Measurements from ENCODE around the gene ITSN1.
"Not testable (repeated sequence)": the region's sequence is repeated elsewhere in the genome, so short reads cannot be mapped to it uniquely, and the experiment has no call there.

Gene ITSN1

DNA sequence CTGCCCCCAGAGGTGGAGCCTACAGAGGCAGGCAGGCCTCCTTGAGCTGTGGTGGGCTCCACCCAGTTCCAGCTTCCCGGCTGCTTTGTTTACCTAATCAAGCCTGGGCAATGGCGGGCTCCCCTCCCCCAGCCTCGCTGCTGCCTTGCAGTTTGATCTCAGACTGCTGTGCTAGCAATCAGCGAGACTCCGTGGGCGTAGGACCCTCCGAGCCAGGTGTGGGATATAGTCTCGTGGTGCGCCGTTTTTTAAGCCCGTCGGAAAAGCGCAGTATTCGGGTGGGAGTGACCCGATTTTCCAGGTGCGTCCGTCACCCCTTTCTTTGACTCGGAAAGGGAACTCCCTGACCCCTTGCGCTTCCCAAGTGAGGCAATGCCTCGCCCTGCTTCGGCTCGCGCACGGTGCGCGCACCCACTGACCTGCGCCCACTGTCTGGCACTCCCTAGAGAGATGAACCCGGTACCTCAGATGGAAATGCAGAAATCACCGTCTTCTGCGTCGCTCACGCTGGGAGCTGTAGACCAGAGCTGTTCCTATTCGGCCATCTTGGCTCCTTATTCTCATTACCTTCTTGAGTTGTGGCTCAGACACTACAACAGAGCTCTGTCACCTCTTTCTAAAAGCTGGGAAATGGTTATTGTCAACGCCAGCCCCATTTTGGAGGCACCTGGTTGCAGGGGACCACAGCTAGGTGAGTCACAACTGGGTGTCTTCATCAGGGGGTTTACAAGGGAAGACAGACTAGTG lies 288.9 kb downstream of the ITSN1 start:
- not testable (repeated sequence) for DNase-seq (ENCODE audit: low read depth)

DNA sequence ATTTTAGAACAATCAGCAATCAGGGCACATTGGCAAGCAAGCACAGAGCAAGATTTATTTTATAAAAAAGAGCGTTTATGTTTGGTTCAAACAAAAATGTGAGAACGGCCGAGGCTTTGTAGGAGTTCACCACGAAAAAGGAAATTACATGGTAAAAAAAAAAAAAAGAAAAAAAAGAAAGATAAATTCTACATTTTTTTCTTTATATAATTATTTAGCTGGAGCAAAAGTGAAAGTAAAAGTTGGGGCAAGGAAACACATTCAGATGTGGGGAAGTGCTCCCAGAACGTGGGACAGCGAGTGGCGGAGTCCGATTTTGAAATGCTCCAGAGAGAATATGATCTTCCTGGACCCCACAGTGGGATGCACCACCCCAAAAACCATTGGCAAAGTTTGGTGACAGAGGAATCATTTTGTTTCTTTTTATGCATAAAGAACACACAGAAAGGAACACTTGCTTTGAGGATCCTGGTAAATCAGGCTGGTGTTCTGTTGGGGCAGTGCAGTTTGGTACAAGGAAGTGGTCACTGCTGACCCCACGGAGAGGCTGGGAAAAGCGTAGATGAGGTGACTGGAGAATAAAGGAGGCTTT lies 289.6 kb downstream of the ITSN1 start:
- DNase-seq (ENCODE audit: low read depth), result no peak

DNA sequence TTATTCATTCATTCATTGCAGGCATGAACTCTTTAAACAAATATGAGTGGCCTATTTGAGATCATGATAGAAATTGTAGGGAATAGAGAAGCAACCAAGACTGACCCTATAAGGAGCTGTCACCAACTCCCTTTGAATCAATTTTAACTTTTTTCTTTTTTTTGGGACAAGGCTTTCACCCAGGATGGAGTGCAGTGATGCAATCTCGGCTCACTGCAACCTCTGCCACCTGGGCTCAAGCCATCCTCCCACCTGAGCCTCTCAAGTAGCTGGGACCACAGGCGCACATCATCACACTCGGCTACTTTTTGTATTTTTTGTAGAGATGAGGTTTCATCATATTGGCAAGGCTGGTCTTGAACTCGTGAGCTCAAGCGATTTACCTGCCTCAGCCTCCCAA lies 290.4 kb downstream of the ITSN1 start:
- no peak for DNase-seq (ENCODE audit: low read depth)

DNA sequence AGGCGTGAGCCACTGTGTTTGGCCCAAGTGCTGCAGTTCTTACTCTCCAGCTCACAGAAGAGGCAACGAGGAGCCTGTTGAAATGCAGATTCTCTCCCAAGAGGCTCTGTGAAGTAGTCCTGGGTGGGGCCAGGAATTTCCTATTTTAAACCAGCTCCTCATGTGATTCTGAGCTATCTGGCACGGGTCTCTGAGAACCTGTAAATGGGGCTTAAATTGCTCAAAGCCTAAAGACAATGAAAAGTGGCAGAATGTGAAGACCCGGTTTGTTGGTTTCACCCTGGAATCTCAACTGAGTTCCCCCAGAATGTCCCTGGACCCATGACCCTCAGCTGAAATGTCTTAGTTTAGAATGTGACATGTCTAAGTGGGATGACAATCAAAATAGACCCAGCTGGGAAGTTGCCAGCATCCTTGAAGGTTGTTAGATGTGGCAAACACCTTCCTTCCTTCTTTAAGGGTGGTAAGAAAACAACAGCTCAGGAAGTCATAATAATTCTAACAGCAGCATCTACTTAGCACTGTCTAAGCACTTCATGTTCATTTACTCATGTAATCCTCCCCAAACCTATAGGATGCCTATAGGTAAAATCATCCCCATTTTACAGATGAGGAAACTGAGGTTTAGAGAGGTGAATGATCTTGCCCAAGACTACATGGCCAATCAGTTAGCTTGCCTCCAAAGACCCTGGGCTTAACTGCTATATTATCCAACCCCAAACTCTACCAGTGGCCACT lies 294.2 kb downstream of the ITSN1 start:
- no peak for DNase-seq (ENCODE audit: low read depth)

DNA sequence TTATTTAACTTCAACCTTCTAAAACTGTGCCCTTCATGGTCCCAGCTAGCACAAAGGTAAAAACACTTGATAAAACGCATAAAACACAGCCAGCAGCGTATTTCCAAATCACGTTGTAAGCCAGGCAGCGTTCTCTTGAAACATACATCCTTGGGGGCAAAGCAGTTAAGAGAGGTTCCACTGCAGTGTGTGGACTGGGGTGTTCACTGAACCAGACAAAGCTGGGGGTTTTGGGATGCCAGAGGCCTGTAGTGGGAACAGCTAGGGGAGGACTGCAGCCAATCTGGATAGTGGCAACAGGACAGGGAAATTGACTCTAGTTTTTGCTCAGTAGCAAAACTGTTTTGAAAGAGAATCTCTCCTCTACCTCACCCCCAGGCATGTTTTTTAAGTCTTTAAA lies 294.8 kb downstream of the ITSN1 start:
- no peak for DNase-seq (ENCODE audit: low read depth)

DNA sequence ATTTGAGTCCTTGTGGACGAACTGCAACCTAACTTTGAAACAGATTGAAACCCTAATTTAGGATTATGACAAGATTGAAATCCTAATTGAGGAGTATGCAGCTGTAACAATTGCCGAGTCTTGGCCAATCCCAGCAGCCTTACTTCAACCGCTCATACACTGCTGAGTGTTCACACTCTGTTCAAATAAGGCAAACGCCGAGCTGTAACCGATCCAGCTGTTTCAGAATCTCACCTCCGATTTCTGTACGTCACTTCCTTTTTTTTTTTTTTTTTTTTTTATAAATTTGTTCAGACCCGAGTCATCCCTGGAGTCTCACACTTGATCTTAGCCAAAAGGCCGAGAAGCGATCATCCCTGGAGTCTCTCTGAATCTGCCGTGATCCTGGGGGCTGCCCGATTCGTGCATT lies 295.6 kb downstream of the ITSN1 start:
- no peak for DNase-seq (ENCODE audit: low read depth)

DNA sequence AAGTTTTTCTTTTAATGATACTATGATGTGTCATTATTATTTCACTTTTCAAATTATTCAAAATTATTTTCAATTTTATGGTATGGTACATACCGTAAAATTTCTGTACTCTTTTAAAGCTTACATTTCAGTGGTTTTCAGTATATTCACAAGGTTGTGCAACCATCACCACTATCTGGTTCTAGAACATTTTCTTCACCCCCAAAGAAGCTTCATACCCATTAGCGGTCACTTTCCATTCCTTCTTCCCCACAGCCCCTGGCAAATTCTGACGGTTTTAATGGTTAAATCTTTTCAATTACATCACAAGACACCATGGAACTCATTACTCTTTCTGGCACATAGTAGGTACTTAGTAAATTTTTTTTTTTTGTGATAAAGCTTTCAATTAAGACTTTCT lies 296.1 kb downstream of the ITSN1 start:
- no peak for DNase-seq (ENCODE audit: low read depth)

DNA sequence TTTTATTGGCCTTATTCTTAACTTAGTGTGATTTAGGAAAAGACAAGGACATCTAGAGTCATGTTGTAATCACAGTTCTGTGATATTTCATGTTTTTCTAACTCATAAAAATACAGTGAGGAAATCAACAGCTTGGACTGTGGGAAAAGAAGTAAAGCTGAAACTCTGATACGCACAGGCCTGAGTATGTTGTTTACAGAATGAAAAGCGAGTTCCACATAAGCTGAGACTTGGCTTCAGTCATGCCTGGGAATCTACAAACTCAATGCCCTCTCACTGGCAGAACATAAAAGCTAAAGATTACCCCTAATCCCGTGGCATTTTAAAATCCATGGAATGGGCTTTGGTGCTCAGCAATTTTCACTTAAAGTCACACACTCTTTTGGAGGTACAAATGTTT lies 296.9 kb downstream of the ITSN1 start:
- DNase-seq (ENCODE audit: low read depth), result no peak

DNA sequence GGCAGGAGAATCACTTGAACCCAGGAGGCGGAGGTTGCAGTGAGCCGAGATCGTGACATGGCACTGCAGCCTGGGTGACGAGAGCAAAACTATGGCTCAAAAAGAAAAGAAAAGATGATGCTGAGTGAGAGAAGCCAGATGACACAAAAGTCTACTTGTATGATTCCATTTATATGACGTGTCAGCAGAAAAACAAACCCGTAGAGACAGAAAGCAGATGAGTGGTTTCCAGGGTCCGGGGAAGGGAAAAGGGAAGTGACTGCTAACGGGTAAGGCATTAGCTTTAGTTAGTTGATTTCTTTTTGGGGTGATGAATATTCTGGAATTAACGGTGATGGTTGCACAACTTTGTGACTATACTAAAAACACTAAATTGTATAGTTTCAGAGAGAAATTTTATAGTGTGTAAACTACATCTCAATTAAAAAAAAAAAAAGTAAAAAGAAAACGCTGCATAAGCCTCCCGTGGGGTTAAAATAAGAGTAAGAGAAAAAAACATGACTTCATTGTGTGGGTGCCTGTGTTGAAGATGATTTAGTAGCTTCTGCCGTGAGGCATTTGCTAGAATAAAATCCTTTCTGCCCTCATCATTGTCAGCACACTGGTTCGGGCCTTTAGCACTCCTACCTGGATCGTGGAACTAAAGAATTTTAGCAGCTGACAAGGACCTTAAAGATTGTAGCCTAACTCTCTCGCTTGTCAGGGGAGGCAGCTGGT lies 298.0 kb downstream of the ITSN1 start:
- DNase-seq (ENCODE audit: low read depth), result no peak

DNA sequence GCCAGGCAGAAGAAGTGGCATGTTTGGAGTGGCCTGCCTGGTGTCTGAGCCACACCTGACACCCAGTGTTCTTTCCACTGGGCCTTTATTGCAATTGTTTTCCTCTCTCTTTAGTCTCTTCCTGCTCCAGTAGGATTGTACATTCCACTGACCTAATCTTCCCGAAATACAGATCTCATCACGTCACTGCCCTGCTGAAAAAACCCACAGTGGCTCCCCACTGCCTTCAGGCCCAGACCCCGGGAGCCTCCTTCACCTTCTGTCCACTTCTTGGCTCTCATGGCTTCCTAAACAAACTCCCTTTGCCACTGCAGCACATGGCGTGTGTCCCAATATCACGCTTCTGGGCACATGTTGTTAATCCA lies 298.6 kb downstream of the ITSN1 start:
- no peak for DNase-seq (ENCODE audit: low read depth)

DNA sequence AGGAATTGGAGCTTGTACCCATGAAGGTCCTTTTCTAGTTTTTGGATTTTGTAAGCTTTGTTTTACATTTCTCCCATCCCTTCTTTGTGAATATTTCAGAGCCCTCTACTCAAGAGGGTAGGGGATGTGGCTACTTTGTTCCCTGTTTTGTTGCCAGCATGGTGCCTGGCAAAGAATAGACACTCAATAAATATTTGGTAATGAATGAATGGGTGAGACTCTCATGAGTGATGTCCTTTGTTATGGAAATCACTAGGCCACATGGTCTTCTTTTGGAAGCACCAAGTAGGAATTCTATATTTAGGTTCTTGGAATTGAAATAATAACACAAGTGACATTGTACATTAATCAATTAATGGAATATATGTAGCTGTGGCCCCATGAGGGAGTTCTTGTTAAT lies 300.1 kb downstream of the ITSN1 start:
- DNase-seq (ENCODE audit: low read depth), result no peak

DNA sequence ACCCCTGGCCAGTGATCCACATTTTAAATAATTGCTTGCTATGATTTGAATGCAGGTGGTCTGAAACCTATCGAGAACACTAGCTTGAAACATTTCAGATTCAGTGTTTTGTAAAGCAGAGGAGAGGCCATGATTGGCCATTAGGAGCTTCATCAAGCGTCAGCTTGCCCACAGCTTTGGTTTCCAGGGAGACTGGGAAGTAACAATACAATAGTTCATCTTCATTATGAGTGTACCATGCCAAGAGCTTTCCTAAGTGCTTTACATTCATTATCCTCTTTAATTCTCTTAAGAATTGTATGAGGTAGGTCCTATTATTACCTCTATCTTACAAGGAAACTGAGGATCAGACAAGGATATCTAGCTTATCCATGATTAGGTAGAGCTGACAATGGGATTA lies 301.0 kb downstream of the ITSN1 start:
- no peak for DNase-seq (ENCODE audit: low read depth)

DNA sequence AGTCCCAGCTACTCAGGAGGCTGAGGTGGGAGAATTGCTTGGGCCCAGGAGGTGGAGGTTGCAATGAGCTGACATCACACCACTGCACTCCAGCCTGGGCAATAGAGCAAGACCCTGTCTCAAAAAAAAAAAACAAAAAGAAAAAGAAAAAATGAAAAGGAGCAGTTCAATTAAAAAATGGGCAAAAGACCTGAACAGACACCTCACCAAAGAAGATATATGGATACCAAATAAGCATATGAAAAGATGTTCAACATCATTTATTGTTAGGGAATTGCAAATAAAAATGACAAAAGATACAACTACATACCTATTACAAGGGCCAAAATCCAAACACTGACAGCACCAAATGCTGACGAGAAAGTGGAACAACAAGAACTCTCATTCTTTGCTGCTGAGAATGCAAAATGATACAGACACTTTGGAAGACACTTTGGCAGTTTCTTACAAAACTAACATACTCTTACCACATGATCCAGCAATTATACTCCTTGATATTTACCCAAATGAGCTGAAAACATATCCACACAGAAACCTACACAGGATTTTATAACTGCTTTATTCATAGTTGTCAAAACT lies 302.0 kb downstream of the ITSN1 start:
- no peak for DNase-seq (ENCODE audit: low read depth)

DNA sequence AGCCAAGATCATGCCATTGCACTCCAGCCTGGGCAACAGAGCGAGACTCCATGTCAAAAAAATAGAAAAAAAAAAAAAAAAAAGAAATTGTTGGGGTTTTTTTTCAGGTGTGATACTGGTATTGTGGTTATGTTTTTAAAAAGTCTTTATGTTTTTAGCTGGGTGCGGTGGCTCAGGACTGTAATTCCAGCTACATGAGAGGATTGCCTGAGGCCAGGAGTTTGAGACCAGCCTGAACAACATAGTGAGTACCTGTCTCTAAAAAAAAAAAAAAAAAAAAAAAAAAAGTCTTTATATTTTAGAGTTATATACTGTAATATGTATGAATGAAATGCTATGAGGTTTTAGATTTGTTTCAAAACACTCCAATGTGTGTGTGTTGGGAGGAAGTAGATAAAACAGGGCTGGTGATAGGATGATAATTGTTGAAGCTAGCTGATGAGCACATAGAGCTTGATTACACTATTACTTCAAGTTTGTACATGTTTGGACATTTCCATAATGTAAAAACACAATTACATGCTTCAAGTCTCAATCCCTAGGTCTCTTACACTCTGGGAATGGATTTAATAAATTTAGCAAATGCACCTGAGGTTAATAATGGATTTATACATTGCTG lies 303.5 kb downstream of the ITSN1 start:
- no peak for DNase-seq (ENCODE audit: low read depth)

DNA sequence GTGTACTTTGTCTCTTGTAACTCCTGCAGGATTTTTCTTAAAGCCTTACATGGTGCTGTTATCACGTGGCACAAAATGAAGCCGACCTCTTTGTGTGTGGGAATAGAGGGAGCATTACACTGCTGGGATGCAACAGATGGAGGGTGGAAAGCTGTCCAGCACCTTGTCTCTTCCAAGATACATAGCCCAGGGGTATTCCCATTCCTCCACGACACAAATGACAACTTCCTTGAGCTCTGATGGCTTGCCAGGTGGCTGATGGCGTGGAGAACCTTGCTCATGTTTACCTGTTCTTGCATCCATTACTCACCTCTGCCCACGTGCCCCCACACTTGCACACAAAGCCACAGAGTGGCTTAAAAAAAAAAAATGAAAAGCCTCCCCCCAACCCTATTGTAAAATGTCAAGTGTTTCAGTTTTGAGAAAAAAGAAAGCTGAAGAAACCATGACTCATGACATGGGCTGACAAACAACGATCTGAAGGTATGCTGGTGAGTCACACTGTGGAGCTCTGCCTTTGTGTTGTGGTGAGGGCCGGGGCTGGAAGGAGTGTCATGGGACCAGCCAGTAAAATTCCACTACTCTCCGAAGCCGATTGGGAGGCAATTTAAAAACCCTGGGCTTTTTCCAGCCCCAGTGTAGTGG lies 305.3 kb downstream of the ITSN1 start:
- DNase-seq (ENCODE audit: low read depth), result peak; percentile 61

DNA sequence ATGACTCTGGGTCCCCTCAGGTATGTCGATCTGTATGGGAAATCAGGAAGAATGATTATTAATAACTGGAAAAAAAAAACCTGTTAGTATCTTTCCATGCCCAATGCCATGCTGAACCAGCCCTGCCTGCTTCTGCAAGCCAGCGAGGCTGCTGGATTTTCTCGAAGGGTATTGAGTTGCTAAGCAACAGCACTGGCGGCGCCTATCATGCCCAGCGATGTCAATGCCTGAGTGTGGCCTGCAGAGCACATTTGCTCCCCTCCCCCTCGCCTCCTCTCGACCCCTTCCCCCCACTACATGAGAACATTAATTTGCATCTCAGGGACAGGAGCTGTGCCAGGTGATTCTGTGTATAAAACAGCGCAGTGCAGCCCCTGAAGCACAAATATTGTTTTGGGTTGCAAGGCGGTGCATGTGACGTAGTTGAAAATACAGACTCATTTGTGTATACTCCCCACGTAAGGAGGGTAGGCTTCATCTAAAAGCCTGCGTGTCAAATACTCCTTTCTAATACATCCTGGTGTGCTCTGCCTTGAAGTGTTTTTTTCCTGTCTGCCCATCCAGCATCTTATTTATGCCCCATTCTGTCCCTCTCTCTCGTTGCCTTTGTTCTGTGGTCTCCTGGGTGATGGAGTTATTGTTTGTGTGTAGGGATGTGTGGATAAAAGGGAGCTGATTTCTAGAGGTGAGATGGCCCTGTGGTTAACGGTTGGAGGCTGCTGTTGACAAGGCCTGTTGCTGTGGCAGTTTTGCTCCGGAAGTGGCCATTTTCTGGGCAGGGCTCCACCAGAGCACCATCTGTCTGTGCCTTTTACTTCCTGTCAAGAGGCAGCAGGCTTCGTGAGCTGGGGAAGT lies 306.0 kb downstream of the ITSN1 start:
- peak; percentile 55 for DNase-seq (ENCODE audit: low read depth)

DNA sequence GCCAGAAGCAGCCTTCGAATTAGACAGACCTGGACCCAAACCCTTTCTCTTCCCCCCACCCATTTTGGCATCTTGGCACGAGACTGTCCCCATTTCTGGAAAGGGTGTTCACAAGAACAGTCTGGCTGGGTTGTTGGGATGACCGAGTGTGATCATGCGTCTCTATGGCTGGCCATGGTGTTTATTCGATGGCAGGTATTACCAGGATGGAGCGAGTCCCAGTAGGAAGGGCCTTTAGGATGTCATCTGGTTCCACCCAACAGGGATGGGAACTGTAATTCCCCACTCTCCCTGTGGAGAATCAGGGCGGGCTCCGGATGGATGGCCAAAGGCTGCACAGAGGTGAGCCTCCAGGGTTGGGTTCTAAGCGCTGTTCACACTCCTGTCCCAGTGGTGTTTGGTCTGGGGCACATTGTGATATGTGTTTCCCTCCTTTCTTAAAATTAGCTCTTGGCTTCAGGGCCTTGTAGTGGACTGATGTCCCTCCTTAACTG lies 306.7 kb downstream of the ITSN1 start:
- no peak for DNase-seq (ENCODE audit: low read depth)

Measured in stimulated activated CD8-positive, alpha-beta memory T cell treated with anti-CD3 and anti-CD28 coated beads, Interleukin-7, amount 100 ng/mL, for 24 hours (primary cell).